ENCODE measurements around the gene AGTPBP1.
A peak's percentile ranks its signal among the peaks of the same experiment; 100 is the strongest.

Gene AGTPBP1

GRCh38 chr9:85516976-85517637 is 224.6 kb downstream of the AGTPBP1 start:
- H3K27ac Mint-ChIP-seq, result no peak overlapping the region
- H3K9me3 Mint-ChIP-seq, result no peaks in the 10 kb centered on the region
- ATAC-seq (no peak), DNase-seq (no peak)
- peaks cover 45% of the 10 kb centered on the region for H3K27me3 Mint-ChIP-seq
- peaks cover 2% of the 10 kb centered on the region for H3K4me1 Mint-ChIP-seq
- no peak overlapping the region for H3K4me3 Mint-ChIP-seq

GRCh38 chr9:85516455-85516854 is 225.3 kb downstream of the AGTPBP1 start:
- Mint-ChIP-seq H3K27me3 (peaks cover 39% of the 10 kb centered on the region), H3K4me3 (no peak overlapping the region), H3K4me1 (no peaks in the 10 kb centered on the region), H3K27ac (no peak overlapping the region), H3K9me3 (no peaks in the 10 kb centered on the region)
- no peak for DNase-seq
- no peak for ATAC-seq

DNA sequence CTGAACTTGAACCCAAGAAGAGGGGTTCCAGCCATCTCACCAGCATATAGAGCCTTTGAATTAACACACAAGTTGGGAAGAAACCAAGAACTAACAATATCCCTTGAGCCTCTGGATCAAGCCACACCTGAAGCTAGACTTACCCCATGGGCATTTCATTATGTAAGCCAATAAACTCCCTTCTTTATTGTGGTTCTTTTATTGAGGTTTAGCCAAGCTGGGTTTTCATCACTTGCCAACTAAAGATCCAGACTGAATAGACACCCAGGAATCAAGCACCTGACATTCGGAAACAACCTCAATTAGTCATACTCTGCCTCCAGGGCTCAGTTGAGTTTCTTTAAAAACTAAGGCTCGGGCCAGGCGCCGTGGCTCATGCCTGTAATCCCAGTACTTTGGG is 226.7 kb downstream of the AGTPBP1 start:
- ATAC-seq (no peak), DNase-seq (no peak)
- H3K4me3 Mint-ChIP-seq, result no peak overlapping the region
- peaks cover 29% of the 10 kb centered on the region for H3K27me3 Mint-ChIP-seq
- H3K9me3 Mint-ChIP-seq, result no peaks in the 10 kb centered on the region
- H3K4me1 Mint-ChIP-seq, result no peaks in the 10 kb centered on the region
- H3K27ac Mint-ChIP-seq, result no peak overlapping the region

GRCh38 chr9:85514256-85514655 is 227.5 kb downstream of the AGTPBP1 start:
- H3K27ac Mint-ChIP-seq, result no peak overlapping the region
- H3K9me3 Mint-ChIP-seq, result no peaks in the 10 kb centered on the region

GRCh38 chr9:85511746-85512145 is 230.0 kb downstream of the AGTPBP1 start:
- ATAC-seq, result no peak
- no peak for DNase-seq
- peaks cover 16% of the 10 kb centered on the region for H3K27me3 Mint-ChIP-seq
- H3K4me1 Mint-ChIP-seq, result no peaks in the 10 kb centered on the region
- no peaks in the 10 kb centered on the region for H3K9me3 Mint-ChIP-seq
- no peak overlapping the region for H3K4me3 Mint-ChIP-seq
- H3K27ac Mint-ChIP-seq, result no peak overlapping the region

More at GRCh38 chr9:85514256-85514655, 227.5 kb downstream of the AGTPBP1 start:
- DNase-seq (no peak), ATAC-seq (no peak)
- Mint-ChIP-seq H3K4me3 (no peak overlapping the region), H3K4me1 (no peaks in the 10 kb centered on the region), H3K27me3 (peaks cover 21% of the 10 kb centered on the region)

GRCh38 chr9:85510830-85511504 is 230.8 kb downstream of the AGTPBP1 start:
- Mint-ChIP-seq H3K4me1 (no peaks in the 10 kb centered on the region), H3K9me3 (no peaks in the 10 kb centered on the region), H3K27me3 (peaks cover 16% of the 10 kb centered on the region), H3K4me3 (no peak overlapping the region), H3K27ac (no peak overlapping the region)
- DNase-seq, result no peak
- no peak for ATAC-seq

DNA sequence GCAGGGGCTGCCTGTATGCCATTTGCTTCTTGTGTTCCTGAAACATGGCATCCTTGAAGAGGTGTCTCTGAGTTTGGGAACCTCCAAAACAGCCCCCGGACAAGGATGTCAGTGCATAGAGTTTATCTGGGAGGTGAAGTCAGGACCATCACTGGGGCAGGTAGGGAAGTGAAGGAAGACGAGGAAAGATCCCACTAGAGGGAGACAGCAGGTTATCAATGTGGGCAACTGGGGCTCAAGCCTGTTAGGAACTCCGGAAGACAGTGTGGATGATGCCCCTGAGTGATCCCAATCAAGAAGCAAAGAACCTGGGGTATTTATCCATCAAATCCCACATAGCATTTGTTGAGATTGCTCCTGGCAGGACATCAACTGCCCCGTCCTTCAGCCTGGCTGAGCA is 233.1 kb downstream of the AGTPBP1 start:
- no peak overlapping the region for H3K27ac Mint-ChIP-seq
- no peak for DNase-seq
- H3K9me3 Mint-ChIP-seq, result no peaks in the 10 kb centered on the region
- no peaks in the 10 kb centered on the region for H3K4me1 Mint-ChIP-seq
- H3K4me3 Mint-ChIP-seq, result no peak overlapping the region
- ATAC-seq, result no peak
- peaks cover 13% of the 10 kb centered on the region for H3K27me3 Mint-ChIP-seq

- Mint-ChIP-seq H3K27me3 (peaks cover 19% of the 10 kb centered on the region), H3K9me3 (peaks cover 4 to 6% of the 10 kb centered on the region in 2 donors), H3K4me3 (no peak overlapping the region), H3K27ac (peak overlapping the region in 1 of 2 donors; percentile 56), H3K4me1 (no peaks in the 10 kb centered on the region)
- DNase-seq (no peak), ATAC-seq (no peak)
Measured at GRCh38 chr9:85505612-85506011, 236.1 kb downstream of the AGTPBP1 start.

- Mint-ChIP-seq H3K27ac (no peak overlapping the region), H3K27me3 (peaks cover 11% of the 10 kb centered on the region), H3K9me3 (peaks cover 6 to 12% of the 10 kb centered on the region in 2 donors), H3K4me1 (no peaks in the 10 kb centered on the region), H3K4me3 (no peak overlapping the region)
- ATAC-seq, result no peak
- no peak for DNase-seq
Measured at GRCh38 chr9:85502815-85503655, 238.7 kb downstream of the AGTPBP1 start.

- no peak overlapping the region for H3K27ac Mint-ChIP-seq
- H3K4me3 Mint-ChIP-seq, result no peak overlapping the region
- peaks cover 10 to 14% of the 10 kb centered on the region in 2 donors for H3K9me3 Mint-ChIP-seq
Measured at GRCh38 chr9:85501882-85502281, 239.9 kb downstream of the AGTPBP1 start.

GRCh38 chr9:85501456-85501855 is 240.3 kb downstream of the AGTPBP1 start:
- Mint-ChIP-seq H3K9me3 (peaks cover 14 to 17% of the 10 kb centered on the region in 2 donors), H3K4me3 (no peak overlapping the region), H3K27ac (no peak overlapping the region), H3K4me1 (no peaks in the 10 kb centered on the region), H3K27me3 (peaks cover 27% of the 10 kb centered on the region)
- ATAC-seq, result no peak
- DNase-seq, result no peak

More at GRCh38 chr9:85501882-85502281, 239.9 kb downstream of the AGTPBP1 start:
- DNase-seq, result no peak
- H3K4me1 Mint-ChIP-seq, result no peaks in the 10 kb centered on the region
- ATAC-seq, result no peak
- H3K27me3 Mint-ChIP-seq, result peaks cover 23% of the 10 kb centered on the region

All from stimulated activated naive CD8-positive, alpha-beta T cell treated with anti-CD3 and anti-CD28 coated beads, Interleukin-15, amount 100 ng/mL, for 72 hours (primary cell).